ENCODE data around the gene RPS6KA5.
"Not testable (repeated sequence)": the region's sequence is repeated elsewhere in the genome, so short reads cannot be mapped to it uniquely, and the experiment has no call there.

RPS6KA5 gene

DNA sequence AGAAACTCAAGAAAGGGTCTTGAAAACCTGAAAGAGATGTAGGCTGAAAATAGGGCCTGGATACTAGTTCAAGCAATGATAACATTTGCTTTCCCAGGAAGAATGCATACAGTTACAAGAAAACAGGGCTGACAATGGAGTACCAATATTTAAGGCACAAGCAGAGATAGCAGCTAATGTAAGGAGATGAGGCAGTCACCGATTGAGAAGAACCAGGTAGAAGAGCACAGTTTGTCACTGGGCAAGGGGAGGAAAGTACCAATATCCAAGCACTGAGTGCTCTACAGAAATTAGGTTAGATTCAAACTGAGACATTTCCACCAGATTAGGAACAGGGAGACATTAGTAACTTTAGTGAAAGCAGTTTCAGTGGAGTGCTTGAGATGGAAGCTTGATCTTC is 19.9 kb downstream of the RPS6KA5 start:
- H3K4me3 ChIP-seq (ENCODE audit: low read depth, low read length) = no peak overlapping the region
- TF ChIP-seq, protein P1, sequence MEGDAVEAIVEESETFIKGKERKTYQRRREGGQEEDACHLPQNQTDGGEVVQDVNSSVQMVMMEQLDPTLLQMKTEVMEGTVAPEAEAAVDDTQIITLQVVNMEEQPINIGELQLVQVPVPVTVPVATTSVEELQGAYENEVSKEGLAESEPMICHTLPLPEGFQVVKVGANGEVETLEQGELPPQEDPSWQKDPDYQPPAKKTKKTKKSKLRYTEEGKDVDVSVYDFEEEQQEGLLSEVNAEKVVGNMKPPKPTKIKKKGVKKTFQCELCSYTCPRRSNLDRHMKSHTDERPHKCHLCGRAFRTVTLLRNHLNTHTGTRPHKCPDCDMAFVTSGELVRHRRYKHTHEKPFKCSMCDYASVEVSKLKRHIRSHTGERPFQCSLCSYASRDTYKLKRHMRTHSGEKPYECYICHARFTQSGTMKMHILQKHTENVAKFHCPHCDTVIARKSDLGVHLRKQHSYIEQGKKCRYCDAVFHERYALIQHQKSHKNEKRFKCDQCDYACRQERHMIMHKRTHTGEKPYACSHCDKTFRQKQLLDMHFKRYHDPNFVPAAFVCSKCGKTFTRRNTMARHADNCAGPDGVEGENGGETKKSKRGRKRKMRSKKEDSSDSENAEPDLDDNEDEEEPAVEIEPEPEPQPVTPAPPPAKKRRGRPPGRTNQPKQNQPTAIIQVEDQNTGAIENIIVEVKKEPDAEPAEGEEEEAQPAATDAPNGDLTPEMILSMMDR (IDR thresholded peaks at IDR 0.05; ENCODE audit: low read depth, low read length) = no peak

DNA sequence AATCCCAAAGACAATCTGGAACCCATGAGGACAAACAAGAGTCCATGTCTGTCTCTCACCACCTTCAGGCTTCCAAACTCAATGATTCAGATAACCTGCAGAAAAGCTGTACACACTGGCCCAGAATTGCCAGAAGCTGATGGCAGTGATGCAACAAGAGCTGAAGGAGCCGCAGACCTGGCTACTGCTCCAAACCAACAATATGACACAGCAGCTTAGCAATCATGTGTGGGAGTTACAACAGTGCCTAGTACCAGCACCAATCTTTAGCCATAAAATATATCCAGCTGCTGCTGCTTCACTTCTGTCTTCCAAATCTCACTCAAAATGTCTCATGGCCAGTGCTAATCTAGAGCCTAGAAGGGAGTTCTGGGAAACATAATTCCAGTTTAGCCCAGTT is 22.0 kb downstream of the RPS6KA5 start:
- TF ChIP-seq, protein P1 (IDR thresholded peaks at IDR 0.05; ENCODE audit: low read depth, low read length) = no peak
- H3K4me3 ChIP-seq (ENCODE audit: low read depth, low read length) = no peak overlapping the region

DNA sequence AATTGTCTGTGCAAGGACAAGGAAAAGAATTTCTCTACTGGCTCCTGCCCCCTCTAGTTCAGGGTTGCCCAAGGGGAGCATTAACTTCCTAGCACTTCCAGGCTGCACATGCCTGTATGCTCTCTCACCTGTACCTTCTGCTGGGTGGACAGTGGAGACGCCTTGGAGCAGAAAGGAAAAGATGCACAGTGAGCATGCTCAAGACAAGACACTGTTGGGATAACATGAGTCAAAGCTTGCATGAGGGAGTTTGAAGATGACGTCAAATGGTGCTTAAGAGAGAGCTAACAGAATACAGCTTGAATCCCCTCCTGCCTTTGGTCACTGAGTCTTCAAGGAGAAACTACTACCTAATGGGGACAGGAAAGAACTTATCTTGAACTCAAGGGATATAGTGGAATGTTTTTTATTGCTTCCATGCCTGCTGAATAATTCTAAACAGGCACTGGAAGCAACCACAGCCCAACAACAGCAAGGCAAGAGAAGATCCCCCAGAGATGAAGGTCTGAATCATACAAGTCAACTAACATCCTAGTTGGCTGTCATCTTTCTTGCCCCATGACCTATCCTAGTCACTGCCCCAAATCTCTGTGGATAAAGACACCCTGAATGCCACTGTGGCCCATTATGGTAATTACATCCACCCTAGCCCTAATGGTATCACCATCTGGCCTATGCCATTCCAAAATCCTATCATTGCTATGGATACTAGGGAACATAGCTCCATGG is 23.5 kb downstream of the RPS6KA5 start:
- TF ChIP-seq, protein P1 (IDR thresholded peaks at IDR 0.05; ENCODE audit: low read depth, low read length) = no peak
- no peak overlapping the region for H3K4me3 ChIP-seq (ENCODE audit: low read depth, low read length)

DNA sequence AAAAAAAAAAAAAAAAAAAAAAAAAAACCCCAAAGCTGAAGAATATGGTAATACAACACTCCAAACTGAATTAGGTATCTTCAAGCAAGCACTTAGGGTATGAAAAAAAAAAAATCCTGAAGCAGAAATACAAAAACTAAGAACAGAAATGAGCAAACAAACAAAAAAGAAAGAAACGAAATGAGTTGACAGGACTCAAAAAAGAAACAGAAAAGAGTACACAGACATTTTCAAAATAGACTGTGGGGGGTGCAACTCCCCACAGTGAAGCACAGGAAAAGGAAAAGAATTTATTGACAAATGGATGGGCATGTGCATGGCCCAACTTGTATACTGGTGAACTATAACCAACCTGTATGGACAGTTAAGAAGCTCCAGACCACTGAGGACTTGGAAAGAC is 24.6 kb downstream of the RPS6KA5 start:
- TF ChIP-seq, protein P1 (IDR thresholded peaks at IDR 0.05; ENCODE audit: low read depth, low read length) = no peak
- H3K4me3 ChIP-seq (ENCODE audit: low read depth, low read length) = no peak overlapping the region

DNA sequence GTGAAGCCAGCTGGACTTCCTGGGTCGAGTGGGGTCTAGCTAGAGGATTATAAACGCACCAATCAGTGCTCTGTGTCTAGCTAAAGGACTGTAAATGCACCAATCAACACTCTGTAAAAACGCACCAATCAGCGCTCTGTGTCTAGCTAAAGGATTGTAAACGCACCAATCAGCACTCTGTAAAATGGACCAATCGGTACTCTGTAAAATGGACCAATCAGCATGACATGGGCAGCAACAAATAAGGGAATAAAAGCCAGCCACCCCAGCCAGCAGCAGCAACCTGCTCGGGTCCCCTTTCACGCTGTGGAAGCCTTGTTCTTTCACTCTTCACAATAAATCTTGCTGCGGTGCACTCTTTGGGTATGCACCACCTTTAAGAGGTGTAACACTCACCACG is 26.1 kb downstream of the RPS6KA5 start:
- H3K4me3 ChIP-seq (ENCODE audit: low read depth, low read length) = not testable (repeated sequence)

DNA sequence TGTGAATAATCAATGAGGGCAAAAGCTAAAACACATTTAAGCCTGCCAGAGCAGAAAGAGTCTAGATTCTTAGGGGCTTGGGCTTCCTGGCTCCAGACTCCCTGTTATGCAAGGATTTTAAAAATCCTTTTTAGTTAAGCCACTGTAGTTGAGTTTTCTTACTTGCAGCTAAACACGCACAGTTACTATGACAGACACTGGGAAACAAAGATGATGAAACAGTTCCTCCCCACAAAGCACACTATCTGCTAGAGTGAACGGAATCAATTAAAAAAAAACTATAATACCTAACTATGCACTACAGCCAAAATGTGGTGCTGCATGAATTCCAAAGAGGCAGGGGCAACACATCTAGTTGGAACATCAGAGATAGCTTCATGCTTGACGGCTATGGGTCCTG is 28.2 kb downstream of the RPS6KA5 start:
- no peak overlapping the region for H3K4me3 ChIP-seq (ENCODE audit: low read depth, low read length)
- TF ChIP-seq, protein P1 (IDR thresholded peaks at IDR 0.05; ENCODE audit: low read depth, low read length) = no peak

DNA sequence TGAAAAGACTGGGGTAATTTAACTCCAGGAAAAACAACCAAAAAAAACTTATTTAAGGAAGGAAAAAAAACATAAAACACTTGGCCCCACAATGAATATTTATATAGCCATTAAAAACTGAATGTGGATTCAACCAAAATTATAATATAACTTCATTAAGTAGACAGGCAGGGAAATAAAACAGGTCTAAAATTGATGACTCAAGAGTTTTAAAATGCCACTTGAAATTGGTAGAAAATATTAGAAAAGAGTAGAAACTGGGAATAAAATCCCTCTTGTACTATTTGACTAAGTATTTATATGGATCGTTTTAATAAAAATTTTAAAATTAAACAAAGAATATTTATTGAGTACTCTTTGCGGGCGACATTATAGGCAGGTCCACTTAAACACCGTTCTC is 28.8 kb downstream of the RPS6KA5 start:
- H3K4me3 ChIP-seq (ENCODE audit: low read depth, low read length) = no peak overlapping the region

More for the DNA sequence above, 28.8 kb downstream of the RPS6KA5 start:
- TF ChIP-seq, protein P1 (IDR thresholded peaks at IDR 0.05; ENCODE audit: low read depth, low read length) = no peak

All from WI38 (cell line).